ENCODE measurements around the gene ZNF513.
"Not testable (repeated sequence)": the region's sequence is repeated elsewhere in the genome, so short reads cannot be mapped to it uniquely, and the experiment has no call there.

ZNF513 gene, protein sequence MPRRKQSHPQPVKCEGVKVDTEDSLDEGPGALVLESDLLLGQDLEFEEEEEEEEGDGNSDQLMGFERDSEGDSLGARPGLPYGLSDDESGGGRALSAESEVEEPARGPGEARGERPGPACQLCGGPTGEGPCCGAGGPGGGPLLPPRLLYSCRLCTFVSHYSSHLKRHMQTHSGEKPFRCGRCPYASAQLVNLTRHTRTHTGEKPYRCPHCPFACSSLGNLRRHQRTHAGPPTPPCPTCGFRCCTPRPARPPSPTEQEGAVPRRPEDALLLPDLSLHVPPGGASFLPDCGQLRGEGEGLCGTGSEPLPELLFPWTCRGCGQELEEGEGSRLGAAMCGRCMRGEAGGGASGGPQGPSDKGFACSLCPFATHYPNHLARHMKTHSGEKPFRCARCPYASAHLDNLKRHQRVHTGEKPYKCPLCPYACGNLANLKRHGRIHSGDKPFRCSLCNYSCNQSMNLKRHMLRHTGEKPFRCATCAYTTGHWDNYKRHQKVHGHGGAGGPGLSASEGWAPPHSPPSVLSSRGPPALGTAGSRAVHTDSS

DNA sequence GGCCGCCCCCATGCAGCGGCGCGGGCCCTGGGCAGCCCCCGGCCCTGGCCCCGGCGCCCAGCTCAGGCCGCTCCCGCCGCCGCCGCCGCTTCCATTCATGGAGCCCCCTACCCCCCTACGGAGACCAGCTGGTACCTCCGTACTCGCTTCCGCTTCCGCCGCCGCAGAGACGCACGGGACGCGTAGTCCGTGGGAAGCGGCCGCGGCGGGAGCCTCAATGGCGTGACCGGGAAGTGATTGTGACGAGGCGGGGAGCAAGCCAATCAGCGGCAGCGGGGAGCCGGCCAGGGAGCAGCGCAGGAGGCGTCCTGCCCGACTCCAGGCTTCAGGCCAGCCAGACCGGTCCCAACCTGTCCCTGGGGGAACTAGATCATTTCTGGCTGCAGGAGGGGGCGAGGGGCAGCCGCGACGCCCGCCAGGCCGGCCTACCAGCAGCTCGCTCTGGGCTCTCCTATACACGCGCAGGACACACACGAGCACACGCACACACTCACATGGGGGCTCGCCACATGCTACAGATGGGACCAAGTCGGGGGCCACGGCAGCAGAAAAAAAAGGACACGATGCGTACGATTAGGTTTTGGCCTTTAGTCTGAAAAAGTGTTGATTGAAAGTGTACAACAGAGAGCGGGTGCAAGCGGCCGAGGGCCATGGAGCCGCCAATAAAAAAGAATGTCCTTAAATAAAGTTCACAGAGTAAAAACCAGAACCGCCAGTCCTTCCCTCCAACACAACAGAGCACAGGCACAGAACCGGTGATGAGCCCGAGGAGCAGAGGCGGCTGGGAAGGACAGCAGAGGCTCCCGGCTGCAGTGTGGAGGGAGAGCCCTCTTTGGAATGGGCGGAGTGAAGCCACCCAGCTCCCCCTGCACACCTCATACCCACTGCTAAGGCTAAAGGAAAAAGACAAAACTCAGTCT lies at the start of gene ZNF513:
Gene ZNF513, minus strand, starts transcription at position 109 of the 920 bp plus-strand sequence. CDS start 208 bp downstream, outside the sequence.
- FAIRE-seq = peak; percentile 93

DNA sequence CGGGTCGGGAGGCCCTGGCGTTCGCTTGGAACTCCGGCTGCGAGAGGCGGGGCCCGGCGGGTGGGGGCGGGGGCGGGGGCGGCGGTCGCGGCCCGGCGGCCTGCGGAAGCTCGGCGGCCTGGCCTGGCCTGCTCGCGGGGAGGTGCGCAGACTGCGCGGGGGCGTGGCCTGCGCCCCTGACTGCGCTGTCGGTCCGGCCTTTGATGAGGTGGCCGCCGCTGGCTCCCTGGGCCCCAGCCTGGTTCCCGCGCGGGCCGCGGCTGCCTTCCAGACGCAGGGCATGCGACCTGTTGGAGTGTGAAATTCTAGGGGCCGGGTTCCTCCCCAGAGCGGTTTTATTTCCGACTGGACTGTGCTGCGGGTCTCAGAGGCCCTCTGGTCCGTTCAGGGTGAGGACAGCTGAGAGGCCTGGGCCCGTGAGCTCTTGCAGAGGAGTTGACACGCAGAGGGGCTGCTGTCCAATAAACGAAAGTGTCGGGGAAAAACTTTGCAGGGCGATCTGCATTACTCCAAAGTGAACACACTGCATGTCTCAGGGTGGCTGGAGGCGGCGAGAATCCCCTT lies 48.5 kb upstream of the ZNF513 start:
- FAIRE-seq = no peak

DNA sequence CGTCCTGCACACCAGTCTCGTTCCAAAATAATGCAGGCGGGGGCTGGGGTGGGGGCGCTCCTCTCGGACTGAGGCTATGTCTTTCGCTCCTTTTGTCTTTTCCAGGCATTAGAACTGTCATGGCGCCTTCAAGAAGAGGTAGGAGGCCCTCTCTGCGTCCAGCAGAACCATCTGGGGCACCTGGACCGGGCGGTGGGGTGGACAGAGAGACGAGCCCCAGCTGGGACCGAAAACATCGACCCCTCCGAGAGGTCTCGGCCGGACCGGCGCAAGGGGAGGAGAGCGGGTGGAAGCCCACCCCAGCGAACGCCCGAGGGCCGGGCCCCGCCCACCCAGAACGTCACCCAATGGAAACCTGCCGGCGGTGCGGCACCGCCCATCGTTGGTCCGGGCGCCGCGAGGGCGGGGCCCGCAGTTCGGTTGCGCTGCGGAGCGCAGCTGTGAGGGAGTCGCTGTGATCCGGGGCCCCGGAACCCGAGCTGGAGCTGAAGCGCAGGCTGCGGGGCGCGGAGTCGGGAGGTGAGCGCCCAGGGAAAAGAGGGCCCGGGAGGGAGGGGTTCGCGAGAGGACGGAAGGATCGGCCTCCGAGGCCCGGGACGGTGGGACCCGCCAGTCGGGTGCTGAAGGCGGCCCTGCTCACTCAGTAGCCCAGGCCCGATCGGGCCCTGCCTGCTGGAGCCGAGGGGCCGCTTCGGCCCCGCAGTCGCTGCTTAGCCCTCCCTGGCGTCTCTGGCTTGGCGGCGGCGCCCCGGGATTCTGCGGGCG lies 47.9 kb upstream of the ZNF513 start, which contains the start of gene NRBP1:
Gene NRBP1, plus strand, starts transcription at position 419 of the 765 bp plus-strand sequence. CDS start 4,643 bp downstream, outside the sequence.
- no peak for FAIRE-seq

DNA sequence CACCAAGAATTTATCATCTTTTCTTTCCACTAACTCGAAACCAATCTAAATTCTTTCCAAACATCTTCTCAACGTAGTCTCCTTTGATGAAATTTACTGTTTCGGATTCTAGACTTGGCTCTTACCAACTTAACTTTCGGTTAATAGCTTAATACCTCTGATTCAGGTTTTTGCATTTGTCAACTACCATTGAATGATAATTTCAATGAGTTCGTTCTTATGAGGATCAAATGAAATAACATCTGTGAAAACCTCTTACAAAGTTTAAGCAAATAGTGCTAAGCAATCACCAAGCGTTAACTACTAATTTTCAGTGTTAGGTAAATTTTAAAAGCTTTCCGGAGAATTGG lies 47.3 kb upstream of the ZNF513 start:
- FAIRE-seq = no peak

DNA sequence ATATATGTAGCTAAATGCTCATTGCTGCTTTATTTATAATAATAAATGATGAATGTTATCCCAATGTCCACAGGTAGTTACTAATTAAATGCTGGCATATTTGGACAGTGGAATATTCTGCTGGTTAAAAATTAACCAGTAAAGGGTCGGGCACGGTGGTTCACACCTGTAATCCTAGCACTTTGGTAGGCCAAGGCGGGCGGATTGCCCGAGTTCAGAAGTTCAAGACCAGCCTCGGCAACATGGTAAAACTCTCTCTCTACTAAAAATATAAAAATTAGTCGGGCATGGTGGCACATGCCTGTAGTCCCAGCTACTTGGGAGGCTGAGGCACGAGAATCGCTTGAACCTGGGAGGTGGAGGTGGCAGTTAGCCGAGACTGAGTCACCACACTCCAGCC lies 44.5 kb upstream of the ZNF513 start:
- FAIRE-seq = not testable (repeated sequence)

DNA sequence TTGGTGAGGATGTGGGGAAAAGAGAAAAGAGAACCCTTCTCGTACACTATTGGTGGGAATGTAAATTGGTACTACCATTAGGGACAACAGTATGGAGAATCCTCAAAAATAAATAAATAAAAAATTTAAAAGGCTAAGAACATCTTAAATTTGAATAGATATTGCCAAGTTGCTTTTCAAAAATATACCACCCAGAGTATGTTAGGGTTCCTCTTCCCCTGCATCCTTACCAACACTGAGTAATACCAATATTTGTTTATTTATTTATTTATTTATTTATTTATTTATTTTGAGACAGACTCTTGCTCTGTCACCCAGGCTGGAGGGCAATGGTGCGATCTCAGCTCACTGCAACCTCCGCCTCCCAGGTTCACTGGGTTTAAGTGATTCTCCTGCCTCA lies 42.4 kb upstream of the ZNF513 start:
- no peak for FAIRE-seq

DNA sequence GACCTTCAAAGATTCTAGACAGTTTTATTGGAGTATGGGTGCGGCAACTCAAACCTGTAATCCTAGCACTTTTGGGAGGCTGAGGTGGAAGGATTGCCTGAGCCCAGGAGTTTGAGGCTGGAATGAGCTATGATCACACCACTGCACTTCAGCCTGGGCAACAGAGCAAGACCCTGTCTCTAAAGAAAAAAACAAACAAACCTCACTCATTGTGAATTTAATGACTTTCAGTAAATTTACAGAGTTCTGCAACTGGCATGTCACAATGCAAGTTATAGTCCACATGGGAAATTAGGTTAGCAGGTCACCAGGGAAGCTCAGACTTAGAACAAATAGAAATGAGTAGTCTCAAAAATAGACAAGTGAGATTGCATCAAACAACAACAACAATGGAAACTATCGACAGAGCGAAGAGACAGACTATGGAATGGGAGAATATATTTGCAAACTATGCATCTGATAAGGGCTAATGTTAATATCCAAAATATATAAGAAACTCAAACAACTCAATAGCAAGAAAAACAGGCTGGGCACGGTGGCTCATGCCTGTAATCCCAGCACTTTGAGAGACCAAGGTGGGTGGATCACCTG lies 41.2 kb upstream of the ZNF513 start:
- FAIRE-seq = no peak

DNA sequence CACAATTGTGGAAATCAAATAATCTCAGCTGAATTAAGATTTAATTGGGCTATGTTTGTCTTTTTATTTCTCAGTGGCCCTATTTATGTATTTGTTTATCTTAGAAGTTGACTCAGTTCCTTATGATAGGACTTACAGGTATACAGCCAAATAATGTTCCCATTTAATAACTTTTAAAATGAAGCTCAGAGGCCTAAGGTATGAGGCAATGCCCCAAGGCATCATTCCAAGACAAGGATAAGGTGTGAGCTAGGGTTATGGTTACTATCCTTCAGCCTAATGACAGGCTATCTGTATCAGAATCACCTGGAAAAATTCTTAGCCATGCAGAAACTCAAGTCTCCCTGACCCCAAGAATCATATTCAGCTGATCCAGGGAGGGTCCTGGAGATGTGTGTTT lies 40.5 kb upstream of the ZNF513 start:
- FAIRE-seq = no peak

DNA sequence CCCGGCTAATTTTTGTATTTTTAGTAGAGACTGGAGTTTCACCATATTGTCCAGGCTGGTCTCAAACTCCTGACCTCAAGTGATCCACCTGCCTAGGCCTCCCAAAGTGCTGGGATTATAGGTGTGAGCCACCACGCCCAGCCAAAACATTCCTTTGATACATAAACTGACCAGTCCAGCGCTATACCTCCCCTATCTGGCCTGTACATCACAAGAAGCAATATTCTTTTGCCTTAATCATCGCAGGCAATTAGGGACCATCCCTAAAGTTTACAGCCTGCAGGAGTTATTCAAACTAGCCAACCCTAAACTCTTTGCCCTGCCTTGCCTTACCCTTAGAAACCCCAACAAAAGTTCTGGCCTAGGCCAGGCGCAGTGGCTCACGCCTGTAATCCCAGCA lies 35.6 kb upstream of the ZNF513 start:
- no peak for FAIRE-seq

DNA sequence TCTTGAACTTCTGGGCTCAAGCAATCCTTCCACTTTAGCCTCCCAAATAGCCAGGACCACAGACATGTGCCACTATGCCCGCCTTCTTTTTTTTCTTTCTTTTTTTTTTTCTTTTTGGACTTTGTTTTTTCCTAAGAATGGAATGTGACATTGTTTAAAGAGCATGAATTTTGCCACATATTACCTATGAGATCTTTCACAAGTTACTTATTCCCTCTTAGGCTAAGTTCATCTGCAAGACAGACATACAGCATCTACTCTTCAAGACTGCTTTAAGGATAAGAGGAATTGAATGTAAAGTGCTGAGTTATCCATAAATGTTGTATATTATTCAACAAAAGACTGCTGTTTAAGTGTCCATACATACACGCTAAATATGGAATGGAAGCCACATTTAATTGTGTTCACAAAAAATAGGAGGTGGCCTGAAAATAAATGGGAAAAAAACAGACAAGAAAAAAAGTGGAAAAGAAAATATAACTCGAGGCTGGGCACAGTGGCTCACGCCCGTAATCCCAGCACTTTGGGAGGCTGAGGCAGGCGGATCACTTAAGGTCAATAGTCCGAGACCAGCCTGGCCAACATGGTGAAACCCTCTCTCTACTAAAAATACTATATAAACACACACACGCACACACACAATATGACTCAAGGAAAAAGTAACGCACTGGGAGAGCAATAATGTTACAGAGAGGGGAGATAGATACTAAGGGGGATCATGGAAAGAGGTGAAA lies 32.1 kb upstream of the ZNF513 start:
- FAIRE-seq = no peak

DNA sequence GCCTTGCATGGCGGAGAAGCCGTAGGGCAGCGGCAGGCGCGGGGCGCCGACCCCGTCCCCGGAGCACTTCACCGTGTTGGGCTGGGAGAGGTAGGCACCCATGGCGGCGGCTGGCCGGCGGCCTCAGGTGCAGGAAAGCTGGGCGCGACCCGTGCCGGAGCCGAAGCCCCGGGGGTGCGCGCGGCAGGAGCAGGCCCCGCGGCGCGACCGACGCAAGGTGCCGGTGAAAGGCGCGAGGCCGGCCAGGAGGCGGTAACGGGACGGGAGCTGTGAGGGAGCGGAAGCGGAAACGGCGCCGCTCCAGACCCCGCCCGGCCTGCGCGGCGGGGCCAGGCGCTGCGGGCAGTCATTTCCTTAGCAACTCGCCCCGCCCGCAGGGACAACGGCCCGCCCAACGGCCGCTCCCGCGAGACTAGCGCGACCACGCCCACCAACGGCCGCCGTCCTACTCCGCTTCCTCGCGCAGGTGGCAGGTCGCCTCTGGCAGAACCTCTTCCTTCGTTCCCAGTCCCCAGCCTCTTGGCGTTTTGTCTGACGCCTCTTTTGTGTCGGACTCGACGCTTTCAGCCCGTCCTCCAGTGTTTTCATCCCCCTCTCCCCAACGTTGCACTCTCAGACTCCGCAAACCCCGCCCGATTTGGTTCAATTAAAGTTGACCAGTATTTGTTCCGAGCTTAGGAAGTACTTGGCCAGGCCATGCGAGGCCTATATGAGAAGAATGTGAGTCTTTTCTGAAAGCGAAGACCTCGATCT lies 29.0 kb upstream of the ZNF513 start, which contains the start of gene PPM1G:
Gene PPM1G, minus strand, starts transcription at position 271 of the 753 bp plus-strand sequence. Its CDS starts 169 bp downstream, at position 102.
- FAIRE-seq = peak; percentile 50

DNA sequence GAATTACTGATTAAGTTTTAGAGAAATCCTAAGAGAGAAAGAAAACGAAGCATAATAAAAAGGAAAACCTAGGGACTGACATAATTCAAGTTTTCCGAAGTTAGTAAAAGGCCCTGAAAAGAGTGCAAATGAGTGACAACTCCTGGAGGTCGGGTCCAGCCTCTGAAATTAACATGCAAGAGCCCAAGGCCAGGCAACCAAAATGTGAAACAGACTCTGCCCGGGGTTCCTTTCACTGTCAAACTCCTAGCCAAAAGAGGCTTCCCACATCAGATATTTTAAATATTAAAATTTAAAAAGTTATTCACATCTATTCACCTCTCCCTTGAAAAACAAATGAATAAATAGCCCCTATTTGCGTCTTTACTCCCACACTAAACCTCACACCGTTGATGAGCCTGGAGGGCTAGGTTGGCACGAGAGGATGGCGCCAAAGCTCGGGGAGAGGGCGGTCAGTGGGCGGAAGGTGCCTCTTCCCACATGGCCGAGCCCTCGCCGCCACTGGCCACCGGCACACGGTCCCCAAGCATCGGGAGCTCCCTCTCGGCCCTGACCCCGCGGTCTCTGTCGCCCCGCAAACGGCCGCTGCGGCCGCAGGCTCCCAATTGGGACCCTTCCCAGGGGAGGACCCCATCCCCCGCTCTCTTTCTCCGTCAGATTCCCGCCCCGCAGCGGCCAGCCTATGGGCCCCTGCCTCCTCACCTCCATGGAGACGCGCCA lies 28.2 kb upstream of the ZNF513 start:
- FAIRE-seq = no peak

DNA sequence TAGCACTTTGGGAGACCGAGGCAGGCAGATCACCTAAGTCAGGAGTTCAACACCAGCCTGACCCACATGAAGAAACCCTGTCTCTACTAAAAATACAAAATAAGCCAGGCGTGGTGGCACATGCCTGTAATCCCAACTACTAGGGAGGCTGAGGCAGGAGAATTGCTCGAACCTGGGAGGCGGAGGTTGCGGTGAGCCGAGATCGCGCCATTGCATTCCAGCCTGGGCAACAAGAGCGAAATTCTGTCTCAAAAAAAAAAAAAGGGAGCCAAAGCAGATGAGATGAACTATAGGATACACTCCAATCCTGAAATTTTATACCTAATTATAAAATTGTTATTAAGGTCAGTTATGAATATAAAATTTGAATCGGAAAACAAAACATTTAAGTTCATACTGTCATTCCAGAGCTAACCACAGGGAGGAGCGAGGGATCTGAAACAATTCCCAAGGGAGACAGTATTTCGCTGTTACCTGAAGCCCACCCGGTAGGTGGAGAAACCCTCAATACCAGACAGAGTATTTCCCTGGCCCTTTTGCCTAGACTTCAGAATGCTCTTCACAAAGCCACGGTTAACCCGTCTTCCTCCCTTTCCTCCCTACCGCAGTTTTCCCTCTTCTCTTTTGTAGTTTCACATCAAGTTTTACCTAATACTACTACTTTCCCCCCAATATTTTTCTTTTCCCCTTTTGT lies 27.4 kb upstream of the ZNF513 start:
- peak; percentile 91 for FAIRE-seq

DNA sequence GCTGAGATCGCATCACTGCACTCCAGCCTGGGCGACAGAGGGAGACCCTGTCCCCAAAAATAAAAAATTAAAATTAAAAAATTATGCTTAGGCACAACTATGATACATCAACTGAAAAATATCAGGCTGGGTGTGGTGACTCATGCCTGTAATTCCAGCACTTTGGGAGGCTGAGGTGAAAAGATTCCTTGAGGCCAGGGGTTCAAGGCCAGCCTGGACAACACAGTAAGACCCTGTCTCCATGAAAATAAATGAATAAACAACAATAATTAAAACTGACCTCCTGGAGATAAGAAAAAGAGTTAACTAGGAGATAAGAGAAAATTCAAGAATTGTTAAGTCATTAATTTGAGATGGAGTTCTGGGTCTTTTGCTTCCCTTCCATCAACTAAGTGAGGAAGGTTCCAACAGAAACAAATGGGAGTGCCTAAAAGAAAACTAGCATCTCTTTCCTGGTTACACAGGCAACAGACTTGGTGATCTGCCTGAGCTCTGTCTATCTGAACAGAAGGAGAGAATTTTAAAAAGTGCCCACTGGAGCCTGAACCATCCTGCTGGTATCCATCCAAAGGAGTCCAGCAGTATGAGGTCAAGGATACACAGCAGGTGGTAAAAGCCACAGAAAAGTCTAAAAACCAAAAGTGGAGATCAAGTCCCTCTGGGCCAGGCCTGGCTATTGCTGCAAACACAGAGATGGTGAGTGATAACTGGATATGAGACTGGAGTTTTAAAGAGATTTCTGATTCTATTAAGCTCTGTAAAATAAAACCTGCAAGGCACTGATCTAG lies 20.0 kb upstream of the ZNF513 start:
- no peak for FAIRE-seq

DNA sequence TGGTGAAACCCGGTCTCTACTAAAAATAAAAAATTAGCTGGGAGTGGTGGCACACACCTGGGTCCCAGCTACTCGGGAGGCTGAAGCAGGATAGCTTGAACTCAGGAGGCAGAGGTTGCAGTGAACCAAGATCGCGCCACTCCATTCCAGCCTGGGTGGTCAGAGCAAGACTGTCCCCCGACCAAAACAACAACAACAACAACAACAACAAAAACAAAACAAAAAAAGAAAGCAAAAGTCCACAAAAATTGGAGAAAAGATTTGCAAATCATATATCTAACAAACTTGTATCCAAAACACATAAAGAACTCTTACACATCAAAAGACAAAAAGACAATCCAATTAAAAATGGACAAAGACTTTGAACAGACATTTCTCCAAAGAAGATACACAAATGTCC lies 18.4 kb upstream of the ZNF513 start:
- FAIRE-seq = no peak

DNA sequence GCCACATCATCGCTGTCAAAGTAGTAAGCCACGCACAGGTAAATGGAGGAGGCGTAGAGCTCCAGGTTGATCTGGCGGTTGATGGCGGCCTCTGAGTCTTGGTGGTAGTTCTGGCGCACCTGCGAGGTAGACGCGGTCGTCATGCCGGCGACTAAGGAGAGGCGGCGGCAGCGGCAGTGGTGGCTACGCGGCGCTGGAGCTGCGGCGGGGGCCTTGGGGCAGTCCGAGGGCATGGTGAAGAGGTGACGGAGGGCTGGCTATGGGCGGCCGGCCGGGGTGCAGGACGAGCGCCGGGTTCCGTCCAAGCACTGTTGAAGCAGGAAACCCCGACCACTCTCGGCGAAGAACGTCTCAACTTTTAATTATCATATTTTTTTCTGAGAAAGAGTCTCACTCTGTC lies 12.7 kb upstream of the ZNF513 start:
- FAIRE-seq = no peak

DNA sequence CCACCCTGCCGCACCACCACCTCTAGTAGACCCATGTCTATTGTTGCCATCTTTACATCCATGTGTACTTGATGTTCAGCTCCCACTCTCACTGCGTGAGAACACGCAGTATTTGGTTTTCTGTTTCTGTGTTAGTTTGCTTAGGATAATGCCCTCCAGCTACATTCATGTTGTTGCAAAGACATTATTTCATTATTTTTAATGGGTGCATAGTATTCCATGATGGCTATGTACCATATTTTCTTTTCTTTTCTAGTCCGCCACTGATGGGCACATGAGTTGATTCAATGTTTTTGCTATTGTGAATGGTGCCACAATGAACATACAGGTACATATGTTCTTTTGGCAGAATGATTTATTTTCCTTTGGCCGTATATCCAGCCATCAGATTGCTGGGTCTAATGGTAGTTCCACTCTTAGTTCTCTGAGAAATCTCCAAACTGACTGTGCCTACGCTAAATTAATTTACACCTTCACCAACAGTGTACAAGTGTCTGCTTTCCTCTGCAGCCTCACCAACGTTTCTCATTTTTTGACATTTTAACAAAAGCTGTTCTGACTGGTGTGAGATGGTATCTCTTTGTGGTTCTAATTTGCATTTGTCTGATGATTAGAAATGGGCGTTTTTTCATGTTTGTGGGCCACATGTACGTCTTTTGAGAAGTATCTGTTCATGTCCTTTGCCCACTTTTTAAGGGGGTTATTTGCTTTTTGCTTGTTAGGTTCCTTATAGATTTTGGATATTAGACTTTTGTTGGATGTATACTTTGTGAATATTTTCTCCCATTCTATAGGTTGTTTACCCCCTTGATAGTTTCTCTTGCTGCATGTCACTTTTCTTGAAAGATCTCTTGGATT lies 10.5 kb upstream of the ZNF513 start:
- FAIRE-seq = no peak
